ENCODE results near the gene TAF10.

- no peak for TF ChIP-seq CTCF (conservative IDR thresholded peaks at IDR 0.05)
- no peak for TF ChIP-seq EZH2 (IDR thresholded peaks at IDR 0.05; ENCODE audit: low read depth)
Observed at GRCh38 chr11:6608726-6609501, 3.1 kb downstream of the TAF10 start.

Data from PC-9 (cell line).